Stimulated activated CD8-positive, alpha-beta memory T cell treated with anti-CD3 and anti-CD28 coated beads, Interleukin-15, amount 100 ng/mL, for 48 hours (primary cell): ENCODE results near the gene NEURL1B.
"Not testable (repeated sequence)": the region's sequence is repeated elsewhere in the genome, so short reads cannot be mapped to it uniquely, and the experiment has no call there.

Experiments used
- DNase-seq, 2 donors: peaks; one replicate each; pipeline ENCODE4 v3.0.0-alpha.2; 2020; ENCODE audit warnings: low read depth in 2 of 2

The NEURL1B gene, protein sequence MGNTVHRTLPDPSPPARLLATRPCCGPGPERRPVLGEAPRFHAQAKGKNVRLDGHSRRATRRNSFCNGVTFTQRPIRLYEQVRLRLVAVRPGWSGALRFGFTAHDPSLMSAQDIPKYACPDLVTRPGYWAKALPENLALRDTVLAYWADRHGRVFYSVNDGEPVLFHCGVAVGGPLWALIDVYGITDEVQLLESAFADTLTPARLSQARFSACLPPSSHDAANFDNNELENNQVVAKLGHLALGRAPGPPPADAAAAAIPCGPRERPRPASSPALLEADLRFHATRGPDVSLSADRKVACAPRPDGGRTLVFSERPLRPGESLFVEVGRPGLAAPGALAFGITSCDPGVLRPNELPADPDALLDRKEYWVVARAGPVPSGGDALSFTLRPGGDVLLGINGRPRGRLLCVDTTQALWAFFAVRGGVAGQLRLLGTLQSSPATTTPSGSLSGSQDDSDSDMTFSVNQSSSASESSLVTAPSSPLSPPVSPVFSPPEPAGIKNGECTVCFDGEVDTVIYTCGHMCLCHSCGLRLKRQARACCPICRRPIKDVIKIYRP

DNA sequence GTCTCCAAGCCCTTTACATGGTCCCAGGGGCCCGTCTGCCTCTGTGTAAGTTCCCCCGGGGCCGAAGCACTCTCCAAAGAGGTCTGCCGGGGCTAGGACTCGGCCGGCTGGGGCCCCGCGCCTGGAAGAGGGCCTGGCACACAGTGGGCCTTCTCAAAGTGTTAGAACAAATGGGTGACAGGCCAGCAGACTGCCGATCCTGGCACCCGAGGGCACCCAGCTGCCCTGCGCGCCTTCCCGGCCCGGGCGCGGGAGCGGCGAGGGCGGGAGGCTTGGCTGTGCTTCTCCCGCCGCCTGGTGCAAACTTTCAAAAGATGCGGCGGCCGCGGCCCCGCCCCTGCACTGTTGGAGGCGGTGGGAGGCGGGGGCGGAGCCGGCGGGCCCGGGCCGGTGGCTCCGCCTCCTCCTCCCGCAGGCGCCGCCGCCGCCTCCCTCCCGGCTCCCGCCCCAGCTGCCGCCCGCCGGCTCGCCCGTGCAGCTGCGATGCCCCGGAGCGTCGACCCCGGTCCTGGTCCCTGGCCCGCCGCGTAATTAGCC lies at the start of gene NEURL1B:
NEURL1B (plus strand) TSS at position 442 of the 537 bp plus-strand sequence. CDS start 144 bp downstream, outside the sequence.
- DNase-seq = peak; percentile 19 to 23

GRCh38 chr5:172591636-172592035 lies 49.4 kb upstream of the NEURL1B start:
- DNase-seq = no peak

DNA sequence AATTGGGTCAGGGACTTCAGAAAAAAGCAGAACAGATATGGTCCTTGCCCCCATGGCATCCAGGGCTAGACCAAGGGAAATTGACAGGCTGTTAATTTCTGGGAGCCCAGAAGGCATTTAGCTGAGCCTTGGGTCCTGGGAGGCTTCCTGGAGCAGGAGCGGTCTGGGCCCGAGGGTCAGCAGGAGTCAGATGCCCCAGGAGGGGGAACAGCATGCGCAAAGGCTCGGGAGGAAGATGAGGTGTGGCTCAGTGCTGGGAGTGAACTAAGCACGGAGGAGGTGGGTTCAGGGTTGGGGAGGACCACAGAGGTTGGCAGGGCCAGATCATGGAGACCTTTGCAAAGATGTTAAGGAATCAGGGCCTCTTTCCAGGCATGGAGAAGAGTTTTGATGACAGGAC lies 48.2 kb upstream of the NEURL1B start:
- DNase-seq = no peak

- no peak for DNase-seq
Measured at GRCh38 chr5:172593306-172593705, 47.8 kb upstream of the NEURL1B start.

GRCh38 chr5:172593721-172594235 lies 47.3 kb upstream of the NEURL1B start:
- DNase-seq = no peak

GRCh38 chr5:172594431-172594830 lies 46.6 kb upstream of the NEURL1B start:
- DNase-seq = no peak

DNA sequence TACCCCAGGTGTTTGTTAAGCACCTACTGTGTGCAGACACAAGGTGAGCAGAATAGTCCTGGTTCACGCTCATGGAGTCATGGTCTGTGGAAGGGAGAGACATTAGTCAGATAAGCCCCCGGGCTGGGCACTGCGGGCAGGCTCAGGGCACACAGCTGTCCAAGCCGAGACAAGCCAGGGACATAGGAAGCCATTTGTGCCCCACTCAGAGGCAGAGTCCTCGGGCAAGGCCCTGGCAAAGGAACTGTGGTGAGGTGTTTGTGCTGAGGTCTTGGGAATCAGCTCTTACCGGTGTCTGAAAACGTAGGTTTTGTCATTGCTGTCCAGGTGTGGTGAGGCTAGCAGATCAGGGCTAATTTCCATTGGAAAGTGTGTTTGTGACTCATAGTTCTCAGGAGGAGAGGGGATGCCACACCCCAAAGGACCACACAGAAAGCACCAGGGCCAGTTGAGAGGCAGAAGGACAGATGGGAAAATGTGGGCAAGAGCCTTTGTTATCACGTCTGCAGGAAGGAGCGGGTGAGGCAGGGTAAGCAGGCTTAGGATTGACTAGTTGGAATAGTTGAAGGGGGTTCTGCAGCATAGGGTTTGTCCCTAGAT lies 46.1 kb upstream of the NEURL1B start:
- DNase-seq = no peak

DNA sequence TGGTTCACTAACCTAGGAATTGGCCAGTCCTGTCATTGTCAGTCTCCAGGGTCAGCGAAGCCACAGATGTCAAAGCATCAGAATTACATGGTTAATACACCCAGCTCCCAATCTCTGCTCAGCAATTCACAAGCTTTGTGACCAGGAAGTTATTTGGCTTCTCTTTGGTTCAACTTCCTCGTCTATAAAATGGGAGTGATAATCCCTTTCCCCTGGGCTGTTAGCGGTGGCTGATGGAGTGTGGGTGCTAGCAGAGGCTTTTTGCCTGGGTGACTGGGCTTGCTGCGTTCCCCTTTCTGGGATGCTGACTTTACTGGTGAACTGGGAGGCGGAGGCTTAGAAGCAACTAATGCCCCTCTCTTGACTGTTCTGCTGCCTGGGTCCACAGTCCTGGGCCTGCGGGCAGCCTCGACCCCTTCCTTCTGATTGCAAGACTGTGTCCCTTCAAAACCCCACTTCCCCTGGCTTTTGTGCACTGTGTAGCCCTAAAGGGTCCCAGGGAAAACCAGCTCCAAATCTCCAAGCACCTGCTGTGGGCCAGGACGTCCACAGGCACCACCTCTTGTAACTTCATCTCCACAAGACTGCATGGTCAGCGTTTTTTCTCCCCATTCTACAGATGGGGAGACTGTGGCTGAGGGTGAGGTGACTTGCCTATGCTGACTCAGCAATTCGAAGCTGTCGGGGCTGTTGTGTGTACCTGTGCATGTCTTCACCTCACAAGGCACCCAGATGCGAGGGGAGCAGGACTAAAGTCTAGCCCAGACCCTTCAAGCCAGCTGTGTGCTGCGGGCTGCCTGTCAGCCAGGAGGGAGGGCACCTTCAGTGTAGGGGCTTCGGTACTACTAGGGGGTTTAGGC lies 45.2 kb upstream of the NEURL1B start:
- DNase-seq = no peak

- DNase-seq = no peak
Measured at GRCh38 chr5:172596638-172597231, 44.3 kb upstream of the NEURL1B start.

DNA sequence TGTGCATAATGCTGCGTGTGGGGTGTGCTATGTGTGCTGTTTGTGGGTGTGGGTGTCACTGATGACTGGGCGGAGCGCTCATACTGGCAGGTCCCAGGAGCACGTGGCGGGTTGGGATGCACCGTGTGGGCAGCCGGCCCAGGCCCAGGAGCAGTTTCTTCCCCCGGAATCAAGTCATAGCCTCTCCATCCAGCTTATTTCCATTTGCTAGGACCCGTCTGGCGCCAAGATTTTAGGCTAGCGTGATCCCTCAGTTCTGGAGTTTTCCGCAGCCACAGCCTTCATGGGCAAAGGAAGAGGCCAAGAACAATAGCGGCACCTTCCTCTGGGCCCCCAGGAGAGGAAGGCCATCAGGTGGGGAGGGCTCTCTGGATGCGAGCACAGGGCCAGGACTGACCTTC lies 43.3 kb upstream of the NEURL1B start:
- no peak for DNase-seq

DNA sequence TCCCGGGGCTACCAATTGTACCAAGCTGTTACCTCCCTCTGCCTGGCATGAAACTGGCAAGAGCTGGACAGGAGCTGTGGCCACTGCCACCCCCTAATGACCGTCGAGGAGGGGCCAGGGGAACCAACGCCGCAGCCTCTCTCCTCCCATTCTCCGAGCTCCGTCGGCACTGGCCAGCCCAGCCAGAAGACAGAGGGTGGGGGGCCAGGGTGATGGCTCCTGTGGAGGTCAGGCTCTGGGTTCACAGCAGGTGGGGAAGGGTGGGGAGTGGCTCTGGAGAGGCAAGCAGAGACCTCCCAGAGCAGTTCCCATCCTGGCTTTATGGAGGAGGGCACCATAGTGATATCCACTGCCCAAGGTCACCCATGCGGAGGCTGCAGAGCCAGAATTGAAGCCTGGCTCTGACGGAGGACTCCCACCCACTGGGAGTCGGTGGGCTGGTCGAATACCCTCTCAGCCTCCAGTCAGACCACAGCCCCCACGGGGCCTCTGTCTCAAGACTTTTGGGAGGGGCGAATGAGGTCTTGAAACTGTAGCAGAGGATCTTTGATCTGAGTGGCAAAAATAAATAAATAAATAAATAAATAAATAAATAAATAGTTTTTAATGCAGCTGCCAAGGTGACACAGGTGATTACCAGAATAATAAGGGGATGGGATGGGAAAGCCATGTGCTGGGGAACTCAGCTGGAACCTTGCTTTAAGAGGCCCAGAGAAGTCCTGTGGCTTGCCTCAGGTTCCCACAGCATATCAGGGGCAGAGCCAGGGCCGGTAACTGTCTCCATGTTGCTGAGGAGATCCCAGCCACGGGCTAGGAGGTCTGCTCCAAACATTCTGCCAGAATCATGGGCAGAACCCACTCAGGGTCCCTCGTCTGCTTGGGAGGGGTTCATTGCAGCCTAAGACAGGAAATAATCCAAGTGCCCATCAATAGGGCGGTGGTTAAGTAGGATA lies 42.5 kb upstream of the NEURL1B start:
- no peak for DNase-seq

- DNase-seq = no peak
Measured at GRCh38 chr5:172599204-172599567, 41.9 kb upstream of the NEURL1B start.

DNA sequence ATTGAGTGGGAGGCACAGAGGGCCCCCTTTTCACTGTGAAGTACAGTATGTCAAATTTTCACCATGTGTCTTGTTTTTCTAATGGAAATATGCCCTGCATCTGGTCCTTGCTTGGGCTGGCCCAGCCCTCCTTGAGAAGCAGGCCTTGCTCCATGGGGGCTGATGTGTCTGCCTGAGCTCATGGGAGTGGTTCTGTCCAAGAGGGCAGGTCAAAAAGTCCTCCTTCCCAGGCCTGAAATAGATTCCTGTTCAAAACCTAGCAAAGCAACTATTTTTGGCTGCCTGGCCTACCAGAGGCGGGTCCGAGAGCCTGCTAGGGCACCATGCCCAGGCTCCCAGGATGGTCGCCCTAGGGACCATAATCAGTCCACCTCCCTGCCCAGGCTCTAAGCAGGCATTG lies 40.5 kb upstream of the NEURL1B start:
- no peak for DNase-seq

- not testable (repeated sequence) for DNase-seq
Measured at GRCh38 chr5:172601576-172601975, 39.5 kb upstream of the NEURL1B start.

DNA sequence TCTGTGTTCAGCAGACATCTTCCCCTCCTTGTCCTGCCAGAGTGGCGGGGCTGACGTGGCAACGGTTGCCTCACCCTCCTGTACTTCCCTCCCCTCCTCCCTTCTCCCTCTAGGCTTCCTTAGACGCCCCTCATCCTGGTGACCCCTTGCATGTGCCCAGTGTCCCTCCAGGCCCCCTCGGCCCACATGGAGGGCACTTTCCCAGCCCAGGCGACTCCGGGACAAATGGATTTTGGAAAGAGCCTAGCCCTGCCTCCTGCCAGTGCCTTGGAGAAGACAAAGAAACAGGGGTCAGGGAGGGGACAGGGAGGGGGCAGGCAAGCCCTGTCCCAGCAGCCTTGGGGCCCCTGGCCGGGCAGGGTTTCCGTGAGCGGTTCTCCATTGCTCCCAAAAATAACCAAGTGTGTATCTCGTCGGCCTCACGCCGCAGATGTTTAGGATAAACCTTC lies 38.3 kb upstream of the NEURL1B start:
- no peak for DNase-seq

GRCh38 chr5:172603251-172603806 lies 37.7 kb upstream of the NEURL1B start:
- DNase-seq = no peak

GRCh38 chr5:172605466-172605865 lies 35.6 kb upstream of the NEURL1B start:
- DNase-seq = no peak

GRCh38 chr5:172606156-172606785 lies 34.8 kb upstream of the NEURL1B start:
- DNase-seq = no peak

DNA sequence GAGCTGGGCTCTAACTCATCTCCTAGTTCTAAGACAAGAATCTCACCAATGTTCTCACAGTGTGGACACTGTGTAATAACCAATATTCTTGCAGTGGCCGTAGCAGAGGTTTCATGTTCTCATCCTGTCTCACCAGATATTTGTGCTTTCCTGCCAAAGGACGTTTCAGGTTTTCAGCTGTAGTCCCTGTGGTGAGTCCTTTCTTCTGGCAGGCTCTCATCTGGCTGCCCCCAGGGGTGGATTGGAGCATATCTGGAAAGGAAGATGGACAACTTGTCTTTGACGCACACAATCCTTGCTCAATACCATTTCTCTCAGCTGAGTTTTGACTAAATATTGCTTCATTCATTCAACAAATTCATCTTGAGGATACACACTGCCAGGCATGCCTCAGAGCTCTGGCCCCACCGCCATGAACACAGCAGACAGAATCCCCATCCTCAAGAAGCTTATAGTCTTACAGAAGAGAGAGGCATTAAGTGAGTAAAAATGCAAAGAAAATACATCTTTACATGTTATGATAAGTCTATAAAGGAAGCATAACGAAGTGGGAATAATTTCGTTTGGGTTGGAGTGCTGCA lies 33.8 kb upstream of the NEURL1B start:
- no peak for DNase-seq
